A673 (cell line): ENCODE results near the gene AFF1. TPM values are rescaled to one million over a fixed set of nuclear protein-coding genes. Genes with fewer than 3 reads are reported as not detected.

ENCODE experiments used
- BruUV-seq: library from RNA; stranded (reverse); fragments of 400-500 nt; replicated peaks from 2 replicates; lab custom pipeline; 2021; lab: Mats Ljungman, UMichigan
- CTCF ChIA-PET: fragments of 300-600 bp; sonication (Branson Sonifier 250); formaldehyde crosslinking; loops from one replicate; lab custom pipeline; 2022; ENCODE audit warnings: antibody characterized with exemption; lab: Charles Lee
- POLR2A ChIA-PET: fragments of 300-600 bp; sonication (Branson Sonifier 250); formaldehyde crosslinking; loops from one replicate; lab custom pipeline; 2022; ENCODE audit warnings: antibody characterized with exemption; ENCODE audit not compliant: low non-redundant PET; lab: Charles Lee
- DNase-seq: peaks from one replicate; pipeline ENCODE4 v3.0.0-alpha.2; 2015; ENCODE audit warnings: low spot score
- H3K27ac ChIP-seq: fragments of 200-600 bp; sonication (generic); 2 replicates; pipeline ENCODE4 v1.5.1; 2016; ENCODE audit warnings: mixed run types, low read depth, mild to moderate bottlenecking, mixed read lengths, antibody characterized with exemption, low read length; ENCODE audit not compliant: poor library complexity, severe bottlenecking
- H3K27me3 ChIP-seq: fragments of 200-600 bp; sonication (generic); replicated peaks from 2 replicates; pipeline ENCODE4 v1.6.1; 2017; ENCODE audit warnings: mixed run types, low read depth, mild to moderate bottlenecking, mixed read lengths, antibody characterized with exemption, low read length; ENCODE audit not compliant: insufficient read depth, poor library complexity
- H3K36me3 ChIP-seq: fragments of 200-600 bp; sonication (generic); 2 replicates; pipeline ENCODE4 v1.6.1; 2016; ENCODE audit warnings: mixed run types, mild to moderate bottlenecking, mixed read lengths, antibody characterized with exemption, low read length; ENCODE audit not compliant: insufficient read depth, poor library complexity, severe bottlenecking
- H3K4me1 ChIP-seq: fragments of 200-600 bp; sonication (generic); 2 replicates; pipeline ENCODE4 v1.6.1; 2017; ENCODE audit warnings: mixed run types, mild to moderate bottlenecking, mixed read lengths, antibody characterized with exemption, low read length; ENCODE audit not compliant: insufficient read depth, poor library complexity, severe bottlenecking
- H3K4me3 ChIP-seq: fragments of 200-600 bp; sonication (generic); 2 replicates; pipeline ENCODE4 v1.5.1; 2016; ENCODE audit warnings: low read depth, mixed run types, mild to moderate bottlenecking, mixed read lengths, low read length; ENCODE audit not compliant: poor library complexity, severe bottlenecking
- H3K9me3 ChIP-seq: fragments of 200-600 bp; sonication (generic); 2 replicates; pipeline ENCODE4 v1.6.1; 2016; ENCODE audit warnings: mixed run types, low read depth, mild to moderate bottlenecking, mixed read lengths, antibody characterized with exemption, low read length; ENCODE audit not compliant: poor library complexity, severe bottlenecking
- EZH2 ChIP-seq: fragments of 200-600 bp; sonication (generic); IDR thresholded peaks from 2 replicates; pipeline ENCODE4 v1.6.1; 2017; ENCODE audit warnings: borderline replicate concordance, low read depth, mild to moderate bottlenecking, mixed read lengths, antibody characterized with exemption, low read length; ENCODE audit not compliant: poor library complexity, severe bottlenecking
- intact Hi-C: fragments of 100-400 bp; cut with micrococcal nuclease; formaldehyde crosslinking; loops from one replicate; pipeline ENCODE4 v1.10.0; 2022; ENCODE audit not compliant: unreplicated experiment
- total RNA-seq: library from RNA; stranded (reverse); gene quantifications from 2 replicates; pipeline ENCODE4 v1.2.3, GENCODE V29; 2021
- TF ChIP-seq, protein P1 (sequence below): fragments of 300-800, 200-600 bp; sonication (generic); conservative IDR thresholded peaks from 2 replicates; pipeline ENCODE4 v1.5.1; 2017; ENCODE audit warnings: low read depth, mild to moderate bottlenecking, antibody characterized with exemption, low read length, moderate library complexity, mixed read lengths

The AFF1 gene
- total RNA-seq, 1 experiment from 2014 or later, result 60.1 TPM

GRCh38 chr4:87060957-87061356 is 126.1 kb downstream of the AFF1 start:
- H3K27ac ChIP-seq, result no peak overlapping the region
- intact Hi-C loops, result no loop called here
- no peak for DNase-seq
- H3K9me3 ChIP-seq, result no peaks in the 10 kb centered on the region
- H3K4me3 ChIP-seq, result no peak overlapping the region
- TF ChIP-seq, protein P1, sequence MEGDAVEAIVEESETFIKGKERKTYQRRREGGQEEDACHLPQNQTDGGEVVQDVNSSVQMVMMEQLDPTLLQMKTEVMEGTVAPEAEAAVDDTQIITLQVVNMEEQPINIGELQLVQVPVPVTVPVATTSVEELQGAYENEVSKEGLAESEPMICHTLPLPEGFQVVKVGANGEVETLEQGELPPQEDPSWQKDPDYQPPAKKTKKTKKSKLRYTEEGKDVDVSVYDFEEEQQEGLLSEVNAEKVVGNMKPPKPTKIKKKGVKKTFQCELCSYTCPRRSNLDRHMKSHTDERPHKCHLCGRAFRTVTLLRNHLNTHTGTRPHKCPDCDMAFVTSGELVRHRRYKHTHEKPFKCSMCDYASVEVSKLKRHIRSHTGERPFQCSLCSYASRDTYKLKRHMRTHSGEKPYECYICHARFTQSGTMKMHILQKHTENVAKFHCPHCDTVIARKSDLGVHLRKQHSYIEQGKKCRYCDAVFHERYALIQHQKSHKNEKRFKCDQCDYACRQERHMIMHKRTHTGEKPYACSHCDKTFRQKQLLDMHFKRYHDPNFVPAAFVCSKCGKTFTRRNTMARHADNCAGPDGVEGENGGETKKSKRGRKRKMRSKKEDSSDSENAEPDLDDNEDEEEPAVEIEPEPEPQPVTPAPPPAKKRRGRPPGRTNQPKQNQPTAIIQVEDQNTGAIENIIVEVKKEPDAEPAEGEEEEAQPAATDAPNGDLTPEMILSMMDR, result no peak
- no peak for TF ChIP-seq EZH2
- BruUV-seq, result no TSS peak
- H3K36me3 ChIP-seq, result peaks cover 3% of the 10 kb centered on the region
- H3K4me1 ChIP-seq, result peaks cover 10% of the 10 kb centered on the region
- ChIA-PET POLR2A (no interaction called here), CTCF (no interaction called here)
- H3K27me3 ChIP-seq, result no peaks in the 10 kb centered on the region

GRCh38 chr4:87065021-87065420 is 130.2 kb downstream of the AFF1 start:
- ChIA-PET POLR2A (no interaction called here), CTCF (no interaction called here)
- no TSS peak for BruUV-seq
- no peak overlapping the region for H3K27ac ChIP-seq
- no peak overlapping the region for H3K4me3 ChIP-seq
- no peak for DNase-seq
- no peaks in the 10 kb centered on the region for H3K9me3 ChIP-seq
- H3K36me3 ChIP-seq, result peaks cover 3% of the 10 kb centered on the region
- no peak for TF ChIP-seq EZH2
- TF ChIP-seq, protein P1, result no peak
- intact Hi-C loops, result no loop called here
- H3K4me1 ChIP-seq, result peaks cover 25% of the 10 kb centered on the region
- no peaks in the 10 kb centered on the region for H3K27me3 ChIP-seq

GRCh38 chr4:87066403-87067123 is 131.8 kb downstream of the AFF1 start:
- intact Hi-C loops, result no loop called here
- TF ChIP-seq, protein P1, result no peak
- no peak for TF ChIP-seq EZH2
- no TSS peak for BruUV-seq
- ChIA-PET CTCF (no interaction called here), POLR2A (no interaction called here)
- H3K9me3 ChIP-seq, result no peaks in the 10 kb centered on the region
- H3K4me3 ChIP-seq, result no peak overlapping the region
- H3K27ac ChIP-seq, result no peak overlapping the region
- H3K27me3 ChIP-seq, result no peaks in the 10 kb centered on the region
- H3K4me1 ChIP-seq, result peaks cover 30% of the 10 kb centered on the region
- H3K36me3 ChIP-seq, result no peaks in the 10 kb centered on the region
- no peak for DNase-seq
